DMS53 (cell line): ENCODE measurements around the gene ARHGEF28.

Source experiments
- DNase-seq: peaks from one replicate; lab custom pipeline; 2025; lab: John Stamatoyannopoulos, UW

The ARHGEF28 gene

DNA sequence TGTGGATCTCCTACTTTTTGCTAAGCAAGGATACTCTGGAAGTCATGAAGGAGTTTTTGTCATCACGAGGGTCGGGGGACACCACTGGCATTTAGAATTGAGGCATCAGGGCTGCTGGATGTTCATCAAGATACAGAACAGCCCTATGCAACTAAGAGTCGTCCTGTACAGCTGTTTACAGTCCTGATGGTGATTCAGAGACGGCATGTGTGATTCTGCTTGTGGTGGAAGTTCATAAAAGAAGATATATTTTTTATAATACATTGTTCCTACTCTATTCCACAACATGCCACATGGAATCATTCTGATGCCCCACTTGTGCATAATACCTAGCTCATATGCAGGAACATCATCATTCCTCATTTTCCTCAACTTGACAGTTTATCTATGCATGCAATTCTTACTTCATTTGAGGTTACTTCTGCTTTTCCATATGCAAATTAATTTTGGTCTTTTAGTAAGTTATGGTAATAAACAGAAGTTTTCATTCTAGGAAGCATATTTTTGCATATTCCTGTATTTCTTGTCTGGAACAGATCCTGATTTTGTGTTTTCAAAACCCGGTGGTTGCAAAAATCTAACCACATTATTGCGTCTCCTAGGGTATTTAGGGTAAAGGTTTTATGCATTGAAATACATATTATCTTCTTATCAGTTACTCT is 155.2 kb downstream of the ARHGEF28 start:
- no peak for DNase-seq

DNA sequence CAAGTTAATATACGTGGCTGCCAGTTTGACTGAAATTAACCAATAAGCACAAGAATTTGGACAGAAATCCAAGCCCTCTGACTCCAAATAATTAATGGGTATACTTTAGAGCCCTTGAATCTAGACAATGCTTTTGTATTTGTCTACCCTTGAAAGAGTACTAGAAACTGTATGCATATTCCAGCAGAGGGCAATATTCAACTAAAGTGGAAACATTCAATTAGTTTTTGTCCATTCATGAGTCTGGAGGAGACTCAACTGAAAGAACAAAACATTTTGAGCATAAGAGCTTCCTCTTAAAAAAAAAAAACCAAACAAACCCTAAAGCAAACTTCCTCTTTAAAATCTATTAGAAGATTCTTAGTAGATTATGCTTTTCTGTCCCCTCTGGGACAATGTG is 157.8 kb downstream of the ARHGEF28 start:
- DNase-seq, result peak; percentile 50

- no peak for DNase-seq
Measured at GRCh38 chr5:73786043-73786831, 160.2 kb downstream of the ARHGEF28 start.

GRCh38 chr5:73789851-73790281 is 163.9 kb downstream of the ARHGEF28 start:
- no peak for DNase-seq

- DNase-seq, result no peak
Measured at GRCh38 chr5:73791389-73791788, 165.4 kb downstream of the ARHGEF28 start.

GRCh38 chr5:73792687-73793320 is 166.8 kb downstream of the ARHGEF28 start:
- DNase-seq, result peak; percentile 77

DNA sequence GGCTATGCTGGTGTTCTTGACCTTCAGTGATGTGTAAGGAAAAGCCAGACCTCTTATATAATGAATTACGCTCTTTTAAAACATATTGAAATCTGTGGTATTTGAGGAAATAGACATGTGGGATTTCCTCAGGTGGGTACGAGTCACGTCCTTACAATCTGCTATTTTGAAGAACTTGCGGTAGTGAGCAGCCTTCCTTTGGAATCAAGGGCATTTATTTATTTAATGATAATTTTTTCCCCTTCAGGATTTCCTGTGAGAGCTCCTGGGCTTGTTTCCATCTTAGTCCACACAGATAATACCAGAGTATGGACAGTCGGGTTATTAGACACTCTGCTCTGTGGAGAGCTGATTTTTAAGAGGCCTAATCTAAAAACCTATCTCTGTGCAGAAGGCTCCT is 167.9 kb downstream of the ARHGEF28 start:
- DNase-seq, result no peak

DNA sequence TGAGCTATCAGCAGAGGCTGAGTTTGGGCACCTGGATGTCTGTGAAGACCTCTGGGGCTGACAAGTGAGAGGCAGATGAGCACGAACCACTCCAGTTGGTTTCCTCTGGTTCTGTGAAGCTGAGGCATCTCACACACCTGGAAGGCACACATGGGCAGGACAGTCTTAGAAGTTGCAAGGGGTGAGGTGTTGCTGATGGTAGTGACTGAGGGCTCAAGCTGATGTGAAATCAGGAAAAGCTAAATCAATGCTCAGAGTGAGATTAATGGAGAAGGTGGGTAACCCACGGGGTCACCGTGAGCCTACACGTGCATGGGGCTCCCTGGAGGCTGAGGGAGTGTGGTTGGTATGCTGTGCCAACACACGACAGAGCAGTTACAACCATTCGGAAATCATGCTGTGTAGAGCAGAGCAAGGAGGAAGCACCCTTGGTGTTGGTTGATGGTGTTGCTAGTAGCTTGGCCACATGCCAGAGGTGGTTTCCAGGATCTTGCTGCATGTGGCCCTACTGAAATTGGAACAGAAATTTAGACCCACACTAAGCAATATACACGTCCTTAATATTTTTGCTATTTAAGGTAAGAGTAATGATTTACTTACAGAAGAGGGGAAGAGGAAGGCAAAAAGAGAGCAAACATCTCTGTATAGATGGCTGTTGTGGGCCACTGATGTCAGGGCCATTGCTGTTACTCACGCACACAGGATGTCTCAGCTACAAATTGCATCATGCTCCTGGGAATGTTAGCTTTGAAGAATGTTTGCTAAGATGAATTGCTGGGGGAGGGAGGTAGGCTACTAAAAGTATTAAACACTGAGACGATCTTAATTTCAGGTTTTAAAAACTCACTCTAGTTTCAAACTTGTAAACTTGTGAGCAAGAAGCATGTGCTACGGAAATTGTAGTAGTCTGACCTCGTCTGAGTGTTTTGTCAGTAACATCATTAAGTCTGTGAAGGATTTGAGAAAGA is 170.5 kb downstream of the ARHGEF28 start:
- peak; percentile 45 for DNase-seq

DNA sequence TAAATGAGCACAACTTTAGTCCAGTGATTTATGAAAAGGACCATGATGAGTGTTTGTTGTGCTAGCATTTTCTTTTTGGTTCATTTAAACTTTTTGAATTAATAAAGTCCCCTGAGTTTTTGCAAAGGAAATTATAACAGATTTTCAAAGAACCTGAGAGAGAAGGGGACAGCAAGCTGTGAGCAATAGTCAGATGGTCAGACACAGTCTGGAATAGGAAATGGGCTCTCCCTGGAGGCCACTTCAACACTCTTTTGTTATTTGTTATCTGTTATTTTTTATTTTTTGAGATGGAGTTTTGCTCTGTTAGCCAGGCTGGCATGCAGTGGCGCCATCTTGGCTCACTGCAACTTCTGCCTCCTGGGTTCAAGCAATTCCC is 171.1 kb downstream of the ARHGEF28 start:
- no peak for DNase-seq

DNA sequence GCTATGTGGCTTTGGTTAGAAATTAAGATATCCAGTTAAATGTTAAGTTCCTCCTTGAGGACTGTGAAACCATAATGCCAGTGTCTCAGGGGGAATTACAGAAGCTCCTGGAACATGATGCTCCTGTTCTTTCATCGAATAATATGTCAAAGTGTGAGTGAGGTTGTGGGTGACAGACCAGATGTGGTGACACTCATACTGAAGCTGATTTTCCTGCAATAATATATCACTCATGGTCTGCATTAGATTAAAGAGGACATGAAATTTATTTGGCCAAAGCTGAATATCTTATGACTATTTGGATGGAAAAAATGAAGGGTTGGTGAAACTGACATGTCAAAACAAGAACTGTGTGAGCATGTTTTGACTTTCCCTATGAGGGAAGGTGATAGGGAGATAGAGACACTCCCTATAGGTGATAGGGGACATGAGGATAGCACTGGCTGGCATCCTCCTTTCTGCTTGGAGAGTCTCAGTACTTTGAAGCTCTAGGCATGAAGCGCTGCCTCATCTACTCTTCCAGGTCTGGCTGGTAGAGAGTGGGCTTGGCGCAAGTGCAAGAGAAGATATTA is 173.5 kb downstream of the ARHGEF28 start:
- no peak for DNase-seq

DNA sequence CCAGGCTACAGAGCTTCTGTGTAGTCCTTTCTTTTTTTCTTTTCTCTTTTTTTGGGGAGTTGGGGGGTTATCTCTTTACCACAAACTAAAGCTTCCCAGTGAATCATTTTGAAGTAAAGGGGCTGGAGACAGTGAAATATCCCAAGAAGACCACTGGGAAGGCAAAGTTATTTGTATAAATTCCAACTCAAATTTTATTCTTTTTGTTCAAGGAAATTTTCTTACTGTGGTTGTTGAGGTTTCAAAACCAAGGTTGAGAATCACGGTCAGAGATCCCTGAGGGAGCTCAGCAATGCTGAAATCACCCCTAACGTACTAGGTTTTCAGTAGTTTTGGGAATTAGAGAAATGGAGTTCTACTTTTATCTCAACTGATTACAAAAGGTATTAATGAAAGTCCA is 175.7 kb downstream of the ARHGEF28 start:
- DNase-seq, result no peak

DNA sequence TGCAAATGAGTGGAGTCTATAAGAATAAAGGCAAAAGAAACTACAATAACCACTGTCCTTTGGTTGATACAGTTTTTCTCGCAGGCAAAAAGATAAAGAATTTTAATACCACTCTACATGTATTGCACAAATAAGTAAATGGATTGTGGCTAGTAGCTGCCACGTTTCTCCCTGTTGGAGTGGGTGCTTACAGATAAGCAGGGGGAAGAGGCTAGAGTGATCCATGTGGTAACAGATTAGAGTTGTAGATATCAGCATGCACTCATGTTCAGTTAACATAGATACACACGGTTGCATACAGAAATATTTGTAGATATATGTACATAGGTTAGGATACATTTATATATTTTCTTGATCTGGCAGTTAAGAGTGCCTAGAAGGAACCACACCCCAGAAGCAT is 179.5 kb downstream of the ARHGEF28 start:
- DNase-seq, result no peak

- DNase-seq, result no peak
Measured at GRCh38 chr5:73808911-73809310, 182.9 kb downstream of the ARHGEF28 start.

DNA sequence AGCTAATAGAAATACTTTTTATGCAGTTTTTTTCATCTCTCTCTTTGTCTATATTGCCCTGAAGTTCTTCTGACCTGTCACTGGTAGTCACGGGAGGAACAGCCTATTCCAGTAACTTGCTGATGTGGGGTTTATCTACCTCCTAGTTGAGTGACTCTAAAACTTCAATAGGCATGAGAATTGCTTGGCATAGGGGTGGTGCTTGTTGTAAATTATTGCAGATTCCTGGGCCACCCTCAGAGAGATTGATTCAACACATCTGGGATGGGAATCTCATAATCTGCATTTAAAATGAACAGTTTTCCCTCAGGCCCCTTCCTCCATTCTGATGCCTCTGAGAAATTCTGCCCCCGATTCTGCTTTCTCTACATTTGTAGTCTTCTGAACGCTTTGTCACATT is 184.4 kb downstream of the ARHGEF28 start:
- no peak for DNase-seq

- no peak for DNase-seq
Measured at GRCh38 chr5:73812457-73812856, 186.5 kb downstream of the ARHGEF28 start.

DNA sequence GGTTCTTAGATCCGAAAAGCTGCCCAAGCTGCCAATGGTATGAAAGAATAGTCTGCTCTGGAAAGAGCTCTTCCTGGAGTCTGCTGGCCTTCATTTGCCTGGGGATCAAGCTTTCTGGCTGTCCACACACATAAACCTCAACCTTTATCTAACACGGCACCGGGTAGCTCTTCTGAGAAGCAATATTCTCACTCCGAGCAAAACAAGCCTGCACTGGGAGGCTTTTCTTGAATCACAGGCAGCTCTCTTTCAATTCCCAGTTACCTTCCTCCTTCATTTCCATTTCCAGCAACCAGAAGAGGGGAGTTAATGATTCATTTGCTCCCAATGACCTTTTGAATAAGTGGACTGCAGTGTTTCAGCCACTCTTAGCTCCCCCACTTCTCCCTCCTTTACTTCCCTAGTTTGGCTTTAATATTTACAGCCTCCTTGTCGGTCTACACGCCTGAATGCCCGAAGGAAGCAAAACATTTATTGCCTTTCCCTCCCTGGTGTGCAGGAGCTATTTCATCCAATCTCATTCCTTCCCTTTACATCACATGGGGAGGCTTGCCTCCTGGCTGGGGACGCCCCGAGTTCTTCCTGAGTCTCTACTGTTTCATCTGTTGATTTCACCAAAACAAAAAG is 187.1 kb downstream of the ARHGEF28 start:
- peak; percentile 81 for DNase-seq

- peak; percentile 66 for DNase-seq
Measured at GRCh38 chr5:73814233-73814846, 188.3 kb downstream of the ARHGEF28 start.

- DNase-seq, result no peak
Measured at GRCh38 chr5:73815631-73816030, 189.6 kb downstream of the ARHGEF28 start.

DNA sequence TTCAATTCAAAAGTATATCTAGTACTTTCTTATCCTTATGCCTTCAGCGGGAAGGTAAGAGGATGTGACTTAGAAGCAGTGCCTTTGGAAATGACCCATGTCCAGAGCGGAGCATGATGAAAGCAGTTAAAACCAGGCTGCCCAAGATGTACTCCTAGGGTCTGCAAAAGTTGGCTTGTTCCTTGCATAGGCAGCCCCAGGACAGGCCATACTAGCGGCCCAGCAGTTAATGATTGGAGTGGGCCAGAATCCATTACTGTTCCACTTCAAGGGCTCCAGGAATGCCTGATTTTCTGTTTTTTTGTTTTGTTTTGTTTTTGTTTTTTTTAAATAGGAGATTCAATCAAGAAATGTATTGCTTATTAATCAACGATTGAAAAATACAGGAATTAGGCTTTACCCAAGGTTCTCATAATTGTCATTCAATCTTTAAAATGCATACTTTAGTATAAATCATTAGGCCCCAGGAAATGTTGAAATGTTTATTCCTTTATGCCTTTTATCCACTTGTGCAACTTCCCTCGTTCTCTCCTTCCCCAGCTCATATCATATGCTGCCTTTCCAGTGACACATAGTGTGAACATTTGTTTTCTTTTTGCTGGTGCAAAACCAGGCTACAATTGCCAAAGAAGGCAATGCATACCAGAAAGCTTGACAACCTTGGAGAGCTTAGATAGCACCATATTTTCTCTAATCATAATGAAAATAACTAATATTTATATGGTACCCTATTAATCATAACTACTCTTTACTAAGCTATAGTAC is 190.8 kb downstream of the ARHGEF28 start:
- no peak for DNase-seq

GRCh38 chr5:73818357-73818756 is 192.4 kb downstream of the ARHGEF28 start:
- no peak for DNase-seq
